Ovary (tissue), 3 donors: Measurements from ENCODE around the gene KCNRG.

Source experiments
- EP300 ChIP-seq: sonication (generic); formaldehyde crosslinking; IDR thresholded peaks from one replicate; pipeline ENCODE4 v1.6.1; 2017; ENCODE audit warnings: antibody characterized with exemption
- POLR2A ChIP-seq: fragments of 450-650 bp; IDR thresholded peaks from one replicate; pipeline ENCODE4 v1.6.1; 2017; ENCODE audit warnings: antibody characterized with exemption, mild to moderate bottlenecking, moderate library complexity
- TF ChIP-seq, protein P1 (sequence below), 3 donors: fragments of 450-650 bp in 2 of 3; fragments of 200-600 bp in 1 of 3; IDR thresholded peaks; one replicate each; pipeline versions ENCODE4 v1.5.1 to v1.8.0; 2016 to 2022; ENCODE audit warnings: antibody characterized with exemption in 3 of 3, mild to moderate bottlenecking in 1 of 3
- donor health status: DM: no; HTN: no; CAD: no.

DNA sequence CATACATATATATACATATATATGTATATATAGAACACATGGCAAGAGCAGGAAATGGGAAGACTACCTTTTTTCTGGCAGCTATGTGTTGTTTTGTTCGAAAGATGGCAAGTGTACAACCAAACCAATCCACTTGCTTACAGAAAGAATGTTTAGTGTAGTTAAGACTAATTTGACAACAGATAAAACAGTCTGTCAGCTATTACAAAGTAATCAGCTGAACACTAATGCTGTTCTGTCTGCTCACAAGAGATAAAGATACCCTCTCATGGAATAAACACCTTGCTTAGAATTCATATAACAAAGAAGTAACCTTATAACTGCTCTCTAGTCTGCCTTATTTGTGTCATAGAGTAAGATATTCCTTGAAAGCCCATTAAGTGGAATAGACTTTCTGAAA is 858 bp upstream of the KCNRG start:
- TF ChIP-seq, protein P1, sequence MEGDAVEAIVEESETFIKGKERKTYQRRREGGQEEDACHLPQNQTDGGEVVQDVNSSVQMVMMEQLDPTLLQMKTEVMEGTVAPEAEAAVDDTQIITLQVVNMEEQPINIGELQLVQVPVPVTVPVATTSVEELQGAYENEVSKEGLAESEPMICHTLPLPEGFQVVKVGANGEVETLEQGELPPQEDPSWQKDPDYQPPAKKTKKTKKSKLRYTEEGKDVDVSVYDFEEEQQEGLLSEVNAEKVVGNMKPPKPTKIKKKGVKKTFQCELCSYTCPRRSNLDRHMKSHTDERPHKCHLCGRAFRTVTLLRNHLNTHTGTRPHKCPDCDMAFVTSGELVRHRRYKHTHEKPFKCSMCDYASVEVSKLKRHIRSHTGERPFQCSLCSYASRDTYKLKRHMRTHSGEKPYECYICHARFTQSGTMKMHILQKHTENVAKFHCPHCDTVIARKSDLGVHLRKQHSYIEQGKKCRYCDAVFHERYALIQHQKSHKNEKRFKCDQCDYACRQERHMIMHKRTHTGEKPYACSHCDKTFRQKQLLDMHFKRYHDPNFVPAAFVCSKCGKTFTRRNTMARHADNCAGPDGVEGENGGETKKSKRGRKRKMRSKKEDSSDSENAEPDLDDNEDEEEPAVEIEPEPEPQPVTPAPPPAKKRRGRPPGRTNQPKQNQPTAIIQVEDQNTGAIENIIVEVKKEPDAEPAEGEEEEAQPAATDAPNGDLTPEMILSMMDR (IDR thresholded peaks at IDR 0.05) = no peak
- TF ChIP-seq POLR2A (no peak), EP300 (no peak)
